GM15510 (cell line): ENCODE data around the gene SBNO2.

ENCODE experiments used
- POLR2A ChIP-seq: IDR thresholded peaks from 3 replicates; pipeline ENCODE4 v1.6.1; 2011; ENCODE audit warnings: borderline replicate concordance; ENCODE audit not compliant: insufficient read length; ENCODE audit errors: extremely low read depth

Gene SBNO2

DNA sequence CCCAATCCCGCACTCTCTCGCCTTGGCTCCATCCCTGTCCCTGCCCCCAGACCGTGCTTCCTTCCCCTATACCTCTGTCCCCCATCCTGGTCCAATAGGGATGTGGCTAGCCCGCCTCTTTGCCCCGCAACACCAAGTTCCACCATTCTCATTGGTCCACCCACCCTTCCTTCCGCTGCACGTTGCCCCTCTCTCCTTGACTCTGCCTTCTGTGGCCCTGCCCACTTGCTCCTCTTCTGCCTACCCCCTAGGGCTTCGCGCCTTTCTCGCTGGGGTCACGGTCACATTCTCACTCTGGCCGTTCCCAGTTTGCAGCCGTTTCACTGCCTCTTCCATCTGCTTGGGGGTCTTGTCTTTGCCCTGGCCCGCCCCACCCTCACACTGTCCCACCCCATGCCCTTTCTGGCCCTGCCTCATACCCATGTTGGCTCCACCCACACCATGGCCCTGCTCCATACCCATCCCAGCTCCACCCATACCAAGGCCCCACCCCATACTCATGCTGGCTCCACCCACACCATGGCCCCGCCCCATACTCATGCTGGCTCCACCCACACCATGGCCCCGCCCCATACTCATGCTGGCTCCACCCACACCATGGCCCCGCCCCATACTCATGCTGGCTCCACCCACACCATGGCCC is 111.6 kb downstream of the SBNO2 start:
- no peak for TF ChIP-seq POLR2A

DNA sequence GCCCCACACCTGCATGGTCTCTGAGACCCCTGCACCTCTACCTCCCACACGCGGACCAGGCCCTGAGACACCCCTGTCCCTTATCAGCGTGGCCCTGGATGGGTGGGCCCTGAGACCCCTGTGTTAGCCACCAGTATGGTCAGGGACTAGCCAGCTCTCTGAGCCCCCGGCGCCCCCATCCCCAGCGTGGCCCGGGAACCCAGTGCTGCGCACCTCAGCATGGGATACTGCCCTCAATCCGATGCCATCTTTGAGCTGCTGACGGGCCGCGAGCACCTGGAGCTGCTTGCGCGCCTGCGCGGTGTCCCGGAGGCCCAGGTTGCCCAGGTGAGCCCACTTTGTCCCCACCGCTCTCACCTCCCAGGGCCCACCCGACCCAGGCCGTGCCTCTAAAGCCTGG is 112.1 kb downstream of the SBNO2 start:
- no peak for TF ChIP-seq POLR2A

DNA sequence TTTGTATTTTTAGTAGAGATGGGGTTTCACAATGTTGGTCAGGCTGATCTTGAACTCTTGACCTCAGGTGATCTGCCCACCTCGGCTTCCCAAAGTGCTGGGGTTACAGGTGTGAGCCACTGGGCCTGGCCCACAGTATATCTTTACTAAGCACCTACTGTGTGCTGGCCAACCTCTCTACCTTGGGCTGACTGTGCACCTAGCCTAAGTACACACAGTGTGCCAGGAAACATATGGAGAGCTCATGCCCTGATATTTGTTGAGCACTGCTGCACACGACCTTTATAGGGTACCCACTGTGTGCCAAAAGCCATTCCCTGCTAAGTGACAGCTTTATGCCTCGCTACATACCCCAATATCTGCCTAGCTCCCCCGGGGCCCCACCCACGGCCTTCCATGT is 113.4 kb downstream of the SBNO2 start:
- no peak for TF ChIP-seq POLR2A

DNA sequence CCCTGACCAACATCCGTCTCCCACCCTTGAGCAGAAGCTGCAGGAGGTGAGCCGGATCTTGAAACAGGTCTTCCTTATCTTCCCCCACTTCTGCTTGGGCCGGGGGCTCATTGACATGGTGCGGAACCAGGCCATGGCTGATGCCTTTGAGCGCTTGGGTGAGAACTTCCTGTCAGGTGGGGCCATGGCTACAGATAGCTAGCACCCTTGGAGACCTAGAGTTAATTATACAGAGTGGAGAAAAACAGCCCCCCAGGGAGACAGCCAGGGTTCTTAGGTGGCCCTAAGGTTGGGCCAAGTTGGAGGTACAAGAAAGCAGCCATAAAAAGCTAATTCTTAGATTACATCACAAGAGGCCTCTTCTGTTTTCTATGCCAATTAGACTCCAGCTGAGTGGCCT is 116.0 kb downstream of the SBNO2 start:
- TF ChIP-seq POLR2A: no peak
